Rectal smooth muscle tissue (tissue), 1 donor: Measurements from ENCODE around the gene DDR2.
"Not testable (repeated sequence)": the region's sequence is repeated elsewhere in the genome, so short reads cannot be mapped to it uniquely, and the experiment has no call there.

Experiments used
- H3K27ac ChIP-seq: one replicate; pipeline ENCODE4 v1.7.0; 2013; ENCODE audit warnings: low read depth, low read length, inconsistent platforms
- H3K27me3 ChIP-seq: one replicate; pipeline ENCODE4 v1.7.0; 2013; ENCODE audit warnings: low read length; ENCODE audit not compliant: control insufficient read depth, insufficient read depth
- H3K36me3 ChIP-seq: one replicate; pipeline ENCODE4 v1.7.0; 2013; ENCODE audit warnings: low read length; ENCODE audit not compliant: control insufficient read depth, insufficient read depth
- H3K4me1 ChIP-seq: one replicate; pipeline ENCODE4 v1.7.0; 2013; ENCODE audit warnings: low read length; ENCODE audit not compliant: control insufficient read depth, insufficient read depth
- H3K4me3 ChIP-seq: one replicate; pipeline ENCODE4 v1.7.0; 2013; ENCODE audit warnings: low read length
- H3K9ac ChIP-seq: one replicate; pipeline ENCODE4 v1.7.0; 2013; ENCODE audit warnings: low read length

DDR2 gene

GRCh38 chr1:162632217-162632666 is at the start of gene DDR2:
DDR2 (plus strand) TSS chr1:162632464; CDS start chr1:162719064, 86,600 bp downstream.
- Histone ChIP-seq H3K9ac (peak within 1 kb of the TSS; percentile 52), H3K27me3 (no peaks in the 10 kb centered on the region), H3K36me3 (no peaks in the 10 kb centered on the region), H3K27ac (peak within 1 kb of the TSS; percentile 95), H3K4me1 (peaks cover 38% of the 10 kb centered on the region), H3K4me3 (peak within 1 kb of the TSS; percentile 79)

- not testable (repeated sequence) for H3K27ac ChIP-seq, H3K9ac ChIP-seq, H3K27me3 ChIP-seq, H3K4me3 ChIP-seq, H3K4me1 ChIP-seq, H3K36me3 ChIP-seq
Measured at GRCh38 chr1:162582901-162583300, 49.4 kb upstream of the DDR2 start.

GRCh38 chr1:162585101-162585500 is 47.2 kb upstream of the DDR2 start:
- H3K36me3 ChIP-seq, H3K4me1 ChIP-seq, H3K9ac ChIP-seq: not testable (repeated sequence)

GRCh38 chr1:162587347-162587746 is 44.9 kb upstream of the DDR2 start:
- Histone ChIP-seq H3K9ac (no peak overlapping the region), H3K4me3 (no peak overlapping the region), H3K36me3 (peaks cover 4% of the 10 kb centered on the region), H3K27ac (no peak overlapping the region), H3K4me1 (no peaks in the 10 kb centered on the region), H3K27me3 (no peaks in the 10 kb centered on the region)

More at GRCh38 chr1:162585101-162585500, 47.2 kb upstream of the DDR2 start:
- not testable (repeated sequence) for H3K27me3 ChIP-seq, H3K4me3 ChIP-seq, H3K27ac ChIP-seq

- Histone ChIP-seq H3K4me3 (no peak overlapping the region), H3K36me3 (peaks cover 4% of the 10 kb centered on the region), H3K27ac (no peak overlapping the region), H3K4me1 (no peaks in the 10 kb centered on the region), H3K27me3 (no peaks in the 10 kb centered on the region), H3K9ac (no peak overlapping the region)
Measured at GRCh38 chr1:162587761-162588260, 44.5 kb upstream of the DDR2 start.

- H3K9ac ChIP-seq: no peak overlapping the region
- H3K4me3 ChIP-seq: no peak overlapping the region
- H3K36me3 ChIP-seq: peaks cover 4% of the 10 kb centered on the region
- no peaks in the 10 kb centered on the region for H3K27me3 ChIP-seq
- H3K4me1 ChIP-seq: no peaks in the 10 kb centered on the region
- H3K27ac ChIP-seq: no peak overlapping the region
Measured at GRCh38 chr1:162590101-162590500, 42.2 kb upstream of the DDR2 start.

- Histone ChIP-seq H3K36me3 (peaks cover 4% of the 10 kb centered on the region), H3K27me3 (no peaks in the 10 kb centered on the region), H3K27ac (no peak overlapping the region), H3K9ac (no peak overlapping the region), H3K4me1 (no peaks in the 10 kb centered on the region), H3K4me3 (no peak overlapping the region)
Measured at GRCh38 chr1:162590686-162591085, 41.6 kb upstream of the DDR2 start.

- Histone ChIP-seq H3K36me3 (no peaks in the 10 kb centered on the region), H3K9ac (no peak overlapping the region), H3K4me1 (no peaks in the 10 kb centered on the region), H3K4me3 (no peak overlapping the region), H3K27me3 (no peaks in the 10 kb centered on the region), H3K27ac (no peak overlapping the region)
Measured at GRCh38 chr1:162596514-162597170, 35.6 kb upstream of the DDR2 start.

GRCh38 chr1:162599451-162599850 is 32.8 kb upstream of the DDR2 start:
- Histone ChIP-seq H3K4me1 (no peaks in the 10 kb centered on the region), H3K36me3 (peaks cover 4% of the 10 kb centered on the region), H3K27me3 (no peaks in the 10 kb centered on the region), H3K27ac (no peak overlapping the region), H3K4me3 (no peak overlapping the region), H3K9ac (no peak overlapping the region)

- H3K4me3 ChIP-seq, H3K36me3 ChIP-seq, H3K27ac ChIP-seq, H3K9ac ChIP-seq, H3K27me3 ChIP-seq, H3K4me1 ChIP-seq: not testable (repeated sequence)
Measured at GRCh38 chr1:162603117-162603516, 29.1 kb upstream of the DDR2 start.

GRCh38 chr1:162605225-162605927 is 26.9 kb upstream of the DDR2 start:
- Histone ChIP-seq H3K4me1 (no peaks in the 10 kb centered on the region), H3K36me3 (peaks cover 7% of the 10 kb centered on the region), H3K4me3 (no peak overlapping the region), H3K27ac (no peak overlapping the region), H3K27me3 (no peaks in the 10 kb centered on the region), H3K9ac (no peak overlapping the region)

GRCh38 chr1:162609306-162609705 is 23.0 kb upstream of the DDR2 start:
- Histone ChIP-seq H3K36me3 (peaks cover 4% of the 10 kb centered on the region), H3K4me3 (no peak overlapping the region), H3K27me3 (no peaks in the 10 kb centered on the region), H3K4me1 (peaks cover 12% of the 10 kb centered on the region), H3K9ac (no peak overlapping the region), H3K27ac (no peak overlapping the region)
